D721Med (cell line): ENCODE data around the gene PHACTR1.

Source experiments
- DNase-seq: peaks from one replicate; pipeline ENCODE4 v3.0.0; 2011; ENCODE audit warnings: low spot score; ENCODE audit not compliant: insufficient read length
- FAIRE-seq: peaks from 2 replicates; lab custom pipeline; 2011; peaks lifted over from hg19 to GRCh38; lab: Jason Lieb, UNC
- CTCF ChIP-seq: IDR thresholded peaks from 2 replicates; pipeline ENCODE4 v1.5.1; 2012; ENCODE audit warnings: mild to moderate bottlenecking, control low read depth; ENCODE audit not compliant: insufficient read depth; ENCODE audit errors: missing control alignments

PHACTR1 gene

GRCh38 chr6:12776291-12776690 lies 59.7 kb downstream of the PHACTR1 start:
- no peak for TF ChIP-seq CTCF
- FAIRE-seq (no peak), DNase-seq (no peak)

- no peak for DNase-seq
- FAIRE-seq, result no peak
- TF ChIP-seq CTCF, result no peak
Observed at GRCh38 chr6:12779772-12780171, 63.2 kb downstream of the PHACTR1 start.

- no peak for FAIRE-seq
Observed at GRCh38 chr6:12782136-12782535, 65.6 kb downstream of the PHACTR1 start.

GRCh38 chr6:12785301-12785700 lies 68.7 kb downstream of the PHACTR1 start:
- FAIRE-seq, result no peak
- DNase-seq, result no peak
- no peak for TF ChIP-seq CTCF

More at GRCh38 chr6:12782136-12782535, 65.6 kb downstream of the PHACTR1 start:
- no peak for DNase-seq
- TF ChIP-seq CTCF, result no peak

GRCh38 chr6:12785921-12786320 lies 69.4 kb downstream of the PHACTR1 start:
- FAIRE-seq (no peak), DNase-seq (no peak)
- no peak for TF ChIP-seq CTCF

- FAIRE-seq, result no peak
- TF ChIP-seq CTCF, result no peak
Observed at GRCh38 chr6:12791371-12791770, 74.8 kb downstream of the PHACTR1 start.

GRCh38 chr6:12798326-12798725 lies 81.8 kb downstream of the PHACTR1 start:
- no peak for FAIRE-seq
- no peak for TF ChIP-seq CTCF
- no peak for DNase-seq

More at GRCh38 chr6:12791371-12791770, 74.8 kb downstream of the PHACTR1 start:
- no peak for DNase-seq
